HepG2 (cell line): ENCODE results near the gene EFS. TPM values are rescaled to one million over a fixed set of nuclear protein-coding genes. Genes with fewer than 3 reads are reported as not detected.
A peak's percentile ranks its signal among the peaks of the same experiment; 100 is the strongest.

Experiments
- ATF3 ChIP-seq: sonication (generic); formaldehyde crosslinking; IDR thresholded peaks from 2 replicates; pipeline ENCODE4 v1.4.0; 2020; ENCODE audit warnings: missing genetic modification reagents
- ATF6 ChIP-seq: sonication (generic); formaldehyde crosslinking; conservative IDR thresholded peaks from 2 replicates; pipeline ENCODE4 v1.4.0; 2020; ENCODE audit warnings: missing genetic modification reagents
- CAMTA2 ChIP-seq: sonication (generic); formaldehyde crosslinking; IDR thresholded peaks from 2 replicates; pipeline ENCODE4 v1.4.0; 2020; ENCODE audit warnings: mild to moderate bottlenecking, missing genetic modification reagents, borderline replicate concordance
- GZF1 ChIP-seq: sonication (generic); formaldehyde crosslinking; IDR thresholded peaks from 2 replicates; pipeline ENCODE4 v1.5.1; 2020; ENCODE audit warnings: mild to moderate bottlenecking, missing genetic modification reagents
- MXI1 ChIP-seq: IDR thresholded peaks from 3 replicates; pipeline ENCODE4 v1.6.1; 2012; ENCODE audit warnings: low read depth, low read length, inconsistent platforms, borderline replicate concordance
- NFRKB ChIP-seq: fragments of 450-650 bp; IDR thresholded peaks from 2 replicates; pipeline ENCODE4 v1.6.1; 2017
- PCBP1 ChIP-seq: fragments of 200-400 bp; formaldehyde crosslinking; IDR thresholded peaks from 2 replicates; pipeline ENCODE4 v1.6.1; 2017; ENCODE audit warnings: mild to moderate bottlenecking, low read depth, low read length, borderline replicate concordance
- SMARCC2 ChIP-seq: fragments of 450-650 bp; IDR thresholded peaks from 2 replicates; pipeline ENCODE4 v1.6.1; 2017; ENCODE audit warnings: antibody characterized with exemption, mild to moderate bottlenecking
- SSRP1 ChIP-seq: IDR thresholded peaks from 2 replicates; pipeline ENCODE4 v1.6.1; 2016; ENCODE audit warnings: control low read depth
- TBP ChIP-seq: sonication (generic); formaldehyde crosslinking; IDR thresholded peaks from 2 replicates; pipeline ENCODE4 v1.5.0; 2020; ENCODE audit warnings: missing genetic modification reagents
- ZBTB4 ChIP-seq: sonication (generic); formaldehyde crosslinking; IDR thresholded peaks from 2 replicates; pipeline ENCODE4 v1.4.0; 2020; ENCODE audit warnings: missing genetic modification reagents, mild to moderate bottlenecking, borderline replicate concordance
- ZNF160 ChIP-seq: sonication (generic); formaldehyde crosslinking; IDR thresholded peaks from 2 replicates; pipeline ENCODE4 v1.8.0; 2022; ENCODE audit warnings: mild to moderate bottlenecking, inconsistent platforms, missing genetic modification reagents
- ZNF792 ChIP-seq: IDR thresholded peaks from 2 replicates; pipeline ENCODE4 v1.6.1; 2016
- ZSCAN25 ChIP-seq: sonication (generic); formaldehyde crosslinking; IDR thresholded peaks from 2 replicates; pipeline ENCODE4 v1.8.0; 2022; ENCODE audit warnings: mild to moderate bottlenecking, missing genetic modification reagents
- polyA plus RNA-seq, 8 experiments: library from polyadenylated mRNA; depleted of rRNA in 3 of 8; stranded (reverse) in 7 of 8; unstranded in 1 of 8; fragments of >200 nt; fragmentation: Illumina TruSeq in 4 of 8; extraction: Trizol in 4 of 8; gene quantifications; 2 replicates each; pipeline versions ENCODE4 v1.2.1 to v1.2.3, GENCODE V29; 2011 to 2016; ENCODE audit warnings: low read depth in 4 of 8, missing spikeins in 1 of 8, mixed read lengths in 1 of 8; ENCODE audit not compliant: insufficient read depth in 1 of 8
- total RNA-seq, 5 experiments: library from RNA; depleted of rRNA; stranded (reverse); fragments of >200 nt; fragmentation: Illumina TruSeq; extraction: Trizol; gene quantifications; 2 replicates each; pipeline ENCODE4 v1.2.3, GENCODE V29; 2016; ENCODE audit warnings: low read depth in 1 of 5
- TF ChIP-seq, protein P1 (sequence below): sonication (generic); formaldehyde crosslinking; IDR thresholded peaks from 2 replicates; pipeline ENCODE4 v1.5.0; 2020; ENCODE audit warnings: mild to moderate bottlenecking, missing genetic modification reagents, borderline replicate concordance

EFS gene
- total and polyA plus RNA-seq, 2 of the 13 experiments (the other 11 are each of a cell fraction or from before 2014, with no cell fraction given): not detected

DNA sequence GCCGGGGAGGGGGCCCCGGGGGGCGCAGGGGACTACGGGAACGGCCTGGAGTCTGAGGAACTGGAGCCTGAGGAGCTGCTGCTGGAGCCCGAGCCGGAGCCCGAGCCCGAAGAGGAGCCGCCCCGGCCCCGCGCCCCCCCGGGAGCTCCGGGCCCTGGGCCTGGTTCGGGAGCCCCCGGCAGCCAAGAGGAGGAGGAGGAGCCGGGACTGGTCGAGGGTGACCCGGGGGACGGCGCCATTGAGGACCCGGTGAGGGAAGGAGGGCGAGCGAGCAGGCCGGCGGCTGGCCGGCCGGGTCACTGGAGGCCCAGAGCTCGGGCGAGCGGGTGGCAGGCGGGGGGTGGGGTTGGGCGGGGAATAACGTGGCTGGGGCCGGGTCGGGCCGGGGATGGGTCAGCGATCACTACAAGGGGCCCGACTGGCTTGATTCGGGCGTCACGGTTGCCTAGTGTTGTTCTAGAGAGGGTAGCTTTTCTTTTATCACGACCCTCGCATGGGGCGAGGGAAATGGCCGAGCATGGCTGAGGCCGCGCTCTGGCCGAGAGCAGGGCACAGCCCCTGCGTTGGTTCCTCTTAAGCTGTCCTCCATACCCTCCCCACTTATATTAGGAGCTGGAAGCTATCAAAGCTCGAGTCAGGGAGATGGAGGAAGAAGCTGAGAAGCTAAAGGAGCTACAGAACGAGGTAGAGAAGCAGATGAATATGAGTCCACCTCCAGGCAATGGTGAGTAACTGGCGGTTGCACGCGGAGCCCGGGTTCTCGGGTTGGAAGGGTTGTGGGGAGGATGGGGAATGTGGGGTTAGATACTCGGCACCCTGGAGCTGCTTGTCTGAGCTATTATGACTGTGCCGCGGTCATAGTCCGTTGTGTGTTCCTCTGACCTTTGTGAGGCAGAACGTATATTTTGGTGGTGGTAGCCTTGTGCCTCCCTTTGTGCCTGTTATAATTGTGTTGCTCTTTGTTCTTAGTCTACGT, 43.1 kb downstream of the EFS start (continued):
- TF ChIP-seq SMARCC2 (no peak), ATF3 (no peak), MXI1 (no peak), NFRKB (no peak), PCBP1 (no peak), CAMTA2 (CRISPR knock-in tag) (peak; percentile 27; the same call in 1 of the 2 replicates), GZF1 (CRISPR knock-in tag) (peak; percentile 72), ATF6 (CRISPR knock-in tag) (no peak), SSRP1 (peak; percentile 65), ZNF160 (CRISPR knock-in tag) (0 out of 2 replicates have a peak, but pooled peaks have one; percentile 33), ZNF792 (CRISPR knock-in tag) (peak; percentile 48; the same call in 1 of the 2 replicates), ZBTB4 (peak; percentile 67; the same call in 1 of the 2 replicates), ZSCAN25 (peak; percentile 12; the same call in 1 of the 2 replicates), TBP (CRISPR knock-in tag) (0 out of 2 replicates have a peak, but pooled peaks have one; percentile 43)
- TF ChIP-seq, protein P1, sequence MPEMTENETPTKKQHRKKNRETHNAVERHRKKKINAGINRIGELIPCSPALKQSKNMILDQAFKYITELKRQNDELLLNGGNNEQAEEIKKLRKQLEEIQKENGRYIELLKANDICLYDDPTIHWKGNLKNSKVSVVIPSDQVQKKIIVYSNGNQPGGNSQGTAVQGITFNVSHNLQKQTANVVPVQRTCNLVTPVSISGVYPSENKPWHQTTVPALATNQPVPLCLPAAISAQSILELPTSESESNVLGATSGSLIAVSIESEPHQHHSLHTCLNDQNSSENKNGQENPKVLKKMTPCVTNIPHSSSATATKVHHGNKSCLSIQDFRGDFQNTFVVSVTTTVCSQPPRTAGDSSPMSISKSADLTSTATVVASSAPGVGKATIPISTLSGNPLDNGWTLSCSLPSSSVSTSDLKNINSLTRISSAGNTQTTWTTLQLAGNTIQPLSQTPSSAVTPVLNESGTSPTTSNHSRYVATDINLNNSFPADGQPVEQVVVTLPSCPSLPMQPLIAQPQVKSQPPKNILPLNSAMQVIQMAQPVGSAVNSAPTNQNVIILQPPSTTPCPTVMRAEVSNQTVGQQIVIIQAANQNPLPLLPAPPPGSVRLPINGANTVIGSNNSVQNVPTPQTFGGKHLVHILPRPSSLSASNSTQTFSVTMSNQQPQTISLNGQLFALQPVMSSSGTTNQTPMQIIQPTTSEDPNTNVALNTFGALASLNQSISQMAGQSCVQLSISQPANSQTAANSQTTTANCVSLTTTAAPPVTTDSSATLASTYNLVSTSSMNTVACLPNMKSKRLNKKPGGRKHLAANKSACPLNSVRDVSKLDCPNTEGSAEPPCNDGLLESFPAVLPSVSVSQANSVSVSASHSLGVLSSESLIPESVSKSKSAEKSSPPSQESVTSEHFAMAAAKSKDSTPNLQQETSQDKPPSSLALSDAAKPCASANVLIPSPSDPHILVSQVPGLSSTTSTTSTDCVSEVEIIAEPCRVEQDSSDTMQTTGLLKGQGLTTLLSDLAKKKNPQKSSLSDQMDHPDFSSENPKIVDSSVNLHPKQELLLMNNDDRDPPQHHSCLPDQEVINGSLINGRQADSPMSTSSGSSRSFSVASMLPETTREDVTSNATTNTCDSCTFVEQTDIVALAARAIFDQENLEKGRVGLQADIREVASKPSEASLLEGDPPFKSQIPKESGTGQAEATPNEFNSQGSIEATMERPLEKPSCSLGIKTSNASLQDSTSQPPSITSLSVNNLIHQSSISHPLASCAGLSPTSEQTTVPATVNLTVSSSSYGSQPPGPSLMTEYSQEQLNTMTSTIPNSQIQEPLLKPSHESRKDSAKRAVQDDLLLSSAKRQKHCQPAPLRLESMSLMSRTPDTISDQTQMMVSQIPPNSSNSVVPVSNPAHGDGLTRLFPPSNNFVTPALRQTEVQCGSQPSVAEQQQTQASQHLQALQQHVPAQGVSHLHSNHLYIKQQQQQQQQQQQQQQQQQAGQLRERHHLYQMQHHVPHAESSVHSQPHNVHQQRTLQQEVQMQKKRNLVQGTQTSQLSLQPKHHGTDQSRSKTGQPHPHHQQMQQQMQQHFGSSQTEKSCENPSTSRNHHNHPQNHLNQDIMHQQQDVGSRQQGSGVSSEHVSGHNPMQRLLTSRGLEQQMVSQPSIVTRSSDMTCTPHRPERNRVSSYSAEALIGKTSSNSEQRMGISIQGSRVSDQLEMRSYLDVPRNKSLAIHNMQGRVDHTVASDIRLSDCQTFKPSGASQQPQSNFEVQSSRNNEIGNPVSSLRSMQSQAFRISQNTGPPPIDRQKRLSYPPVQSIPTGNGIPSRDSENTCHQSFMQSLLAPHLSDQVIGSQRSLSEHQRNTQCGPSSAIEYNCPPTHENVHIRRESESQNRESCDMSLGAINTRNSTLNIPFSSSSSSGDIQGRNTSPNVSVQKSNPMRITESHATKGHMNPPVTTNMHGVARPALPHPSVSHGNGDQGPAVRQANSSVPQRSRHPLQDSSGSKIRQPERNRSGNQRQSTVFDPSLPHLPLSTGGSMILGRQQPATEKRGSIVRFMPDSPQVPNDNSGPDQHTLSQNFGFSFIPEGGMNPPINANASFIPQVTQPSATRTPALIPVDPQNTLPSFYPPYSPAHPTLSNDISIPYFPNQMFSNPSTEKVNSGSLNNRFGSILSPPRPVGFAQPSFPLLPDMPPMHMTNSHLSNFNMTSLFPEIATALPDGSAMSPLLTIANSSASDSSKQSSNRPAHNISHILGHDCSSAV (CRISPR knock-in tag): no peak
